HEK293 (cell line): Measurements from ENCODE around the gene RBM22.

Experiments
- GLI4 ChIP-seq: fragments of 450-650 bp; formaldehyde crosslinking; IDR thresholded peaks from 2 replicates; pipeline ENCODE4 v1.5.1; 2016; ENCODE audit warnings: missing biosample characterization, missing genetic modification characterization
- KLF8 ChIP-seq: fragments of 450-650 bp; formaldehyde crosslinking; IDR thresholded peaks from 2 replicates; pipeline ENCODE4 v1.5.1; 2016; ENCODE audit warnings: missing biosample characterization, missing genetic modification characterization
- MZF1 ChIP-seq: fragments of 450-650 bp; formaldehyde crosslinking; IDR thresholded peaks from 2 replicates; pipeline ENCODE4 v1.5.1; 2017; ENCODE audit warnings: missing biosample characterization, missing genetic modification characterization, borderline replicate concordance
- OSR2 ChIP-seq: fragments of 450-650 bp; formaldehyde crosslinking; IDR thresholded peaks from 2 replicates; pipeline ENCODE4 v1.5.1; 2016; ENCODE audit warnings: missing biosample characterization, missing genetic modification characterization
- OVOL3 ChIP-seq: fragments of 450-650 bp; formaldehyde crosslinking; IDR thresholded peaks from 2 replicates; pipeline ENCODE4 v1.5.1; 2016; ENCODE audit warnings: missing biosample characterization, missing genetic modification characterization
- RBAK ChIP-seq: fragments of 450-650 bp; formaldehyde crosslinking; IDR thresholded peaks from 2 replicates; pipeline ENCODE4 v1.5.1; 2016; ENCODE audit warnings: missing biosample characterization, missing genetic modification characterization
- SALL2 ChIP-seq: fragments of 450-650 bp; formaldehyde crosslinking; IDR thresholded peaks from 2 replicates; pipeline ENCODE4 v1.5.0; 2017; ENCODE audit warnings: missing biosample characterization, mild to moderate bottlenecking, missing genetic modification characterization, borderline replicate concordance
- SP3 ChIP-seq: fragments of 450-650 bp; formaldehyde crosslinking; IDR thresholded peaks from 2 replicates; pipeline ENCODE4 v1.5.1; 2016; ENCODE audit warnings: missing biosample characterization, missing genetic modification characterization
- SP7 ChIP-seq: fragments of 450-650 bp; formaldehyde crosslinking; IDR thresholded peaks from 2 replicates; pipeline ENCODE4 v1.5.1; 2016; ENCODE audit warnings: missing biosample characterization, missing genetic modification characterization
- WT1 ChIP-seq: fragments of 450-650 bp; formaldehyde crosslinking; IDR thresholded peaks from 2 replicates; pipeline ENCODE4 v1.5.1; 2016; ENCODE audit warnings: missing biosample characterization, missing genetic modification characterization
- YY2 ChIP-seq: fragments of 450-650 bp; formaldehyde crosslinking; IDR thresholded peaks from 2 replicates; pipeline ENCODE4 v1.5.1; 2016; ENCODE audit warnings: missing biosample characterization, missing genetic modification characterization
- ZBTB1 ChIP-seq: fragments of 450-650 bp; formaldehyde crosslinking; IDR thresholded peaks from 2 replicates; pipeline ENCODE4 v1.5.1; 2016; ENCODE audit warnings: missing biosample characterization, missing genetic modification characterization
- ZFP3 ChIP-seq: fragments of 450-650 bp; formaldehyde crosslinking; IDR thresholded peaks from 2 replicates; pipeline ENCODE4 v1.5.1; 2016; ENCODE audit warnings: low read depth, missing biosample characterization, missing genetic modification characterization
- ZFP37 ChIP-seq: fragments of 450-650 bp; formaldehyde crosslinking; IDR thresholded peaks from 2 replicates; pipeline ENCODE4 v1.5.1; 2016; ENCODE audit warnings: missing biosample characterization, missing genetic modification characterization
- ZNF138 ChIP-seq: fragments of 450-650 bp; formaldehyde crosslinking; IDR thresholded peaks from 2 replicates; pipeline ENCODE4 v1.5.1; 2016; ENCODE audit warnings: missing biosample characterization, missing genetic modification characterization, borderline replicate concordance
- ZNF16 ChIP-seq: fragments of 450-650 bp; formaldehyde crosslinking; IDR thresholded peaks from 2 replicates; pipeline ENCODE4 v1.5.1; 2016; ENCODE audit warnings: low read depth, missing biosample characterization, missing genetic modification characterization
- ZNF211 ChIP-seq: fragments of 450-650 bp; formaldehyde crosslinking; IDR thresholded peaks from 2 replicates; pipeline ENCODE4 v1.5.1; 2016; ENCODE audit warnings: low read depth, missing biosample characterization, missing genetic modification characterization
- ZNF214 ChIP-seq: fragments of 450-650 bp; formaldehyde crosslinking; IDR thresholded peaks from 2 replicates; pipeline ENCODE4 v1.5.1; 2017; ENCODE audit warnings: missing biosample characterization, mild to moderate bottlenecking, missing genetic modification characterization, borderline replicate concordance
- ZNF311 ChIP-seq: fragments of 450-650 bp; formaldehyde crosslinking; IDR thresholded peaks from 2 replicates; pipeline ENCODE4 v1.5.1; 2017; ENCODE audit warnings: missing biosample characterization, missing genetic modification characterization, borderline replicate concordance
- ZNF324 ChIP-seq: fragments of 450-650 bp; formaldehyde crosslinking; IDR thresholded peaks from 2 replicates; pipeline ENCODE4 v1.5.1; 2016; ENCODE audit warnings: missing biosample characterization, missing genetic modification characterization
- ZNF529 ChIP-seq: fragments of 450-650 bp; formaldehyde crosslinking; IDR thresholded peaks from 2 replicates; pipeline ENCODE4 v1.5.1; 2017; ENCODE audit warnings: missing genetic modification characterization, missing biosample characterization; ENCODE audit not compliant: insufficient replicate concordance
- ZNF530 ChIP-seq: fragments of 450-650 bp; formaldehyde crosslinking; IDR thresholded peaks from 2 replicates; pipeline ENCODE4 v1.5.1; 2016; ENCODE audit warnings: low read depth, missing biosample characterization, missing genetic modification characterization
- ZNF544 ChIP-seq: fragments of 450-650 bp; formaldehyde crosslinking; IDR thresholded peaks from 2 replicates; pipeline ENCODE4 v1.5.0; 2017; ENCODE audit warnings: missing biosample characterization, missing genetic modification characterization
- ZNF585B ChIP-seq: fragments of 450-650 bp; formaldehyde crosslinking; IDR thresholded peaks from 2 replicates; pipeline ENCODE4 v1.5.1; 2016; ENCODE audit warnings: missing biosample characterization, missing genetic modification characterization
- ZNF600 ChIP-seq: fragments of 450-650 bp; formaldehyde crosslinking; IDR thresholded peaks from 2 replicates; pipeline ENCODE4 v1.5.1; 2016; ENCODE audit warnings: missing biosample characterization, missing genetic modification characterization
- ZNF623 ChIP-seq: fragments of 450-650 bp; formaldehyde crosslinking; IDR thresholded peaks from 2 replicates; pipeline ENCODE4 v1.5.1; 2016; ENCODE audit warnings: missing biosample characterization, missing genetic modification characterization
- ZNF660 ChIP-seq: fragments of 450-650 bp; IDR thresholded peaks from 2 replicates; pipeline ENCODE4 v1.5.1; 2018; ENCODE audit warnings: missing biosample characterization, mild to moderate bottlenecking, missing genetic modification characterization
- ZNF664 ChIP-seq: fragments of 450-650 bp; formaldehyde crosslinking; IDR thresholded peaks from 2 replicates; pipeline ENCODE4 v1.5.1; 2016; ENCODE audit warnings: missing biosample characterization, missing genetic modification characterization
- ZNF670 ChIP-seq: fragments of 450-650 bp; formaldehyde crosslinking; IDR thresholded peaks from 2 replicates; pipeline ENCODE4 v1.5.1; 2016; ENCODE audit warnings: missing biosample characterization, missing genetic modification characterization, low read depth
- ZNF677 ChIP-seq: fragments of 450-650 bp; IDR thresholded peaks from 2 replicates; pipeline ENCODE4 v1.5.0; 2018; ENCODE audit warnings: missing biosample characterization, mild to moderate bottlenecking, missing genetic modification characterization, moderate library complexity
- ZNF837 ChIP-seq: fragments of 450-650 bp; formaldehyde crosslinking; IDR thresholded peaks from 2 replicates; pipeline ENCODE4 v1.5.1; 2016; ENCODE audit warnings: missing biosample characterization, missing genetic modification characterization
- ZSCAN23 ChIP-seq: fragments of 450-650 bp; formaldehyde crosslinking; IDR thresholded peaks from 2 replicates; pipeline ENCODE4 v1.5.1; 2016; ENCODE audit warnings: missing biosample characterization, missing genetic modification characterization
- ZXDB ChIP-seq: fragments of 450-650 bp; formaldehyde crosslinking; IDR thresholded peaks from 2 replicates; pipeline ENCODE4 v1.5.1; 2016; ENCODE audit warnings: missing biosample characterization, missing genetic modification characterization
- TF ChIP-seq, protein P1 (sequence below): fragments of 450-650 bp; formaldehyde crosslinking; IDR thresholded peaks from 2 replicates; pipeline ENCODE4 v1.5.1; 2016; ENCODE audit warnings: missing biosample characterization, missing genetic modification characterization, borderline replicate concordance

Gene RBM22

DNA sequence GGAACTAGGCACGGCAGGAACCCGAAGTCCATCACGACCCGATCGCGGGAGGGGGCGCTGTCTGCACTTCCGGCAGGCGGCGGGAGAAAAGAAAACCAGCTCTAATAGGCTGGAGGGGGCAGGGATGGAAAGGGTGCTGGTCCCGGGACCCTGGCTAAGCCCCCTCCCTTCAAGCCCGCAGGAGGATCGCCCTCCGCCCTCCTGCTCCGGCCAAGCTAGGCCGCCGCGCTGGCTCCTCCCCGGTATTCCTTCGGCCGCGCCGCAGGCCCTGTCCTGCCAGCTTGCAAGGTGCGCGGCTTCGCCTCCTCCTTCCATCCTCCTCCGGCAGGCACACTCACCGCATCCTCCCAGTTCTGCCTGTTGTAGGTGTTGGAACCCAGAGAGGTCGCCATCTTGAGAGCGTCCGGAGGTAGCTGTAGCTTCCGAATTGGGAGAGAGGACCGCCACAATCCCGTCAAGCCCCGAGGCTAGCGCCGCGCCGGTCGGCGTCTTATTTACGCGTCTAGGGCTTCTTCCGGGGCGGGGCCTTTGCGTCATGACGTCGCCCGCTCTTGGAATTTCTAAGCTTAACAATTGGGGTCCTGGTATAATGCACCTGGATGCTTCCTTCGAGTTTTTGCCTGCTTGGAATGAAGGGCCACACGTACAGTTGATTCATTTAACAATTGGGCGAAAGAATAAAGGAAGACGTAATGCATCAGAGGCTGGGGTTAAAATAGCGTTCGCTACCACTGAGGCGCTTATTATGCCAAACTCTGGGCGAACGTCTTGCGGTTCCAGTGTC, at the start of gene RBM22 (continued):
- peak; percentile 82 for TF ChIP-seq YY2 (tag by site-specific recombination)
- no peak for TF ChIP-seq ZNF664 (tag by site-specific recombination)
- TF ChIP-seq MZF1 (tag by site-specific recombination): no peak; the same call in 1 of the 2 replicates
- no peak for TF ChIP-seq RBAK (tag by site-specific recombination)
- TF ChIP-seq ZNF16 (tag by site-specific recombination): no peak
- no peak for TF ChIP-seq ZNF623 (tag by site-specific recombination)
- TF ChIP-seq ZNF585B (tag by site-specific recombination): no peak
- TF ChIP-seq ZNF324 (tag by site-specific recombination): peak; percentile 73; the same call in 1 of the 2 replicates
- no peak for TF ChIP-seq ZNF677 (tag by site-specific recombination)
- TF ChIP-seq ZNF311 (tag by site-specific recombination): no peak
- peak; percentile 64 for TF ChIP-seq OSR2
- TF ChIP-seq SALL2 (tag by site-specific recombination): no peak
- TF ChIP-seq OVOL3 (tag by site-specific recombination): peak; percentile 63
- TF ChIP-seq GLI4 (tag by site-specific recombination): no peak
- no peak for TF ChIP-seq ZNF544 (tag by site-specific recombination)
- TF ChIP-seq SP3 (tag by site-specific recombination): peak; percentile 87
- no peak for TF ChIP-seq ZSCAN23 (tag by site-specific recombination)
- TF ChIP-seq ZNF138 (tag by site-specific recombination): no peak
- TF ChIP-seq ZNF530: no peak
- TF ChIP-seq, protein P1, sequence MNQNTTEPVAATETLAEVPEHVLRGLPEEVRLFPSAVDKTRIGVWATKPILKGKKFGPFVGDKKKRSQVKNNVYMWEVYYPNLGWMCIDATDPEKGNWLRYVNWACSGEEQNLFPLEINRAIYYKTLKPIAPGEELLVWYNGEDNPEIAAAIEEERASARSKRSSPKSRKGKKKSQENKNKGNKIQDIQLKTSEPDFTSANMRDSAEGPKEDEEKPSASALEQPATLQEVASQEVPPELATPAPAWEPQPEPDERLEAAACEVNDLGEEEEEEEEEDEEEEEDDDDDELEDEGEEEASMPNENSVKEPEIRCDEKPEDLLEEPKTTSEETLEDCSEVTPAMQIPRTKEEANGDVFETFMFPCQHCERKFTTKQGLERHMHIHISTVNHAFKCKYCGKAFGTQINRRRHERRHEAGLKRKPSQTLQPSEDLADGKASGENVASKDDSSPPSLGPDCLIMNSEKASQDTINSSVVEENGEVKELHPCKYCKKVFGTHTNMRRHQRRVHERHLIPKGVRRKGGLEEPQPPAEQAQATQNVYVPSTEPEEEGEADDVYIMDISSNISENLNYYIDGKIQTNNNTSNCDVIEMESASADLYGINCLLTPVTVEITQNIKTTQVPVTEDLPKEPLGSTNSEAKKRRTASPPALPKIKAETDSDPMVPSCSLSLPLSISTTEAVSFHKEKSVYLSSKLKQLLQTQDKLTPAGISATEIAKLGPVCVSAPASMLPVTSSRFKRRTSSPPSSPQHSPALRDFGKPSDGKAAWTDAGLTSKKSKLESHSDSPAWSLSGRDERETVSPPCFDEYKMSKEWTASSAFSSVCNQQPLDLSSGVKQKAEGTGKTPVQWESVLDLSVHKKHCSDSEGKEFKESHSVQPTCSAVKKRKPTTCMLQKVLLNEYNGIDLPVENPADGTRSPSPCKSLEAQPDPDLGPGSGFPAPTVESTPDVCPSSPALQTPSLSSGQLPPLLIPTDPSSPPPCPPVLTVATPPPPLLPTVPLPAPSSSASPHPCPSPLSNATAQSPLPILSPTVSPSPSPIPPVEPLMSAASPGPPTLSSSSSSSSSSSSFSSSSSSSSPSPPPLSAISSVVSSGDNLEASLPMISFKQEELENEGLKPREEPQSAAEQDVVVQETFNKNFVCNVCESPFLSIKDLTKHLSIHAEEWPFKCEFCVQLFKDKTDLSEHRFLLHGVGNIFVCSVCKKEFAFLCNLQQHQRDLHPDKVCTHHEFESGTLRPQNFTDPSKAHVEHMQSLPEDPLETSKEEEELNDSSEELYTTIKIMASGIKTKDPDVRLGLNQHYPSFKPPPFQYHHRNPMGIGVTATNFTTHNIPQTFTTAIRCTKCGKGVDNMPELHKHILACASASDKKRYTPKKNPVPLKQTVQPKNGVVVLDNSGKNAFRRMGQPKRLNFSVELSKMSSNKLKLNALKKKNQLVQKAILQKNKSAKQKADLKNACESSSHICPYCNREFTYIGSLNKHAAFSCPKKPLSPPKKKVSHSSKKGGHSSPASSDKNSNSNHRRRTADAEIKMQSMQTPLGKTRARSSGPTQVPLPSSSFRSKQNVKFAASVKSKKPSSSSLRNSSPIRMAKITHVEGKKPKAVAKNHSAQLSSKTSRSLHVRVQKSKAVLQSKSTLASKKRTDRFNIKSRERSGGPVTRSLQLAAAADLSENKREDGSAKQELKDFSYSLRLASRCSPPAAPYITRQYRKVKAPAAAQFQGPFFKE: no peak
- peak; percentile 60; the same call in 1 of the 2 replicates for TF ChIP-seq ZNF660 (tag by site-specific recombination)
- peak; percentile 85 for TF ChIP-seq ZFP37 (tag by site-specific recombination)
- no peak; the same call in 1 of the 2 replicates for TF ChIP-seq WT1 (tag by site-specific recombination)
- no peak for TF ChIP-seq ZFP3 (tag by site-specific recombination)
- peak; percentile 81 for TF ChIP-seq ZXDB
- TF ChIP-seq ZBTB1 (tag by site-specific recombination): no peak
- no peak for TF ChIP-seq ZNF670 (tag by site-specific recombination)
- no peak for TF ChIP-seq ZNF837 (tag by site-specific recombination)
- TF ChIP-seq ZNF211 (tag by site-specific recombination): no peak
- peak; percentile 65 for TF ChIP-seq SP7 (tag by site-specific recombination)
- TF ChIP-seq ZNF600 (tag by site-specific recombination): peak; percentile 81
- TF ChIP-seq ZNF529 (tag by site-specific recombination): no peak
- peak; percentile 82 for TF ChIP-seq KLF8 (tag by site-specific recombination)
- no peak for TF ChIP-seq ZNF214 (tag by site-specific recombination)
